Measurements from ENCODE around the gene LMX1A.

LMX1A gene

GRCh38 chr1:165228676-165229075 is 127.8 kb downstream of the LMX1A start:
- TF ChIP-seq, protein P1, sequence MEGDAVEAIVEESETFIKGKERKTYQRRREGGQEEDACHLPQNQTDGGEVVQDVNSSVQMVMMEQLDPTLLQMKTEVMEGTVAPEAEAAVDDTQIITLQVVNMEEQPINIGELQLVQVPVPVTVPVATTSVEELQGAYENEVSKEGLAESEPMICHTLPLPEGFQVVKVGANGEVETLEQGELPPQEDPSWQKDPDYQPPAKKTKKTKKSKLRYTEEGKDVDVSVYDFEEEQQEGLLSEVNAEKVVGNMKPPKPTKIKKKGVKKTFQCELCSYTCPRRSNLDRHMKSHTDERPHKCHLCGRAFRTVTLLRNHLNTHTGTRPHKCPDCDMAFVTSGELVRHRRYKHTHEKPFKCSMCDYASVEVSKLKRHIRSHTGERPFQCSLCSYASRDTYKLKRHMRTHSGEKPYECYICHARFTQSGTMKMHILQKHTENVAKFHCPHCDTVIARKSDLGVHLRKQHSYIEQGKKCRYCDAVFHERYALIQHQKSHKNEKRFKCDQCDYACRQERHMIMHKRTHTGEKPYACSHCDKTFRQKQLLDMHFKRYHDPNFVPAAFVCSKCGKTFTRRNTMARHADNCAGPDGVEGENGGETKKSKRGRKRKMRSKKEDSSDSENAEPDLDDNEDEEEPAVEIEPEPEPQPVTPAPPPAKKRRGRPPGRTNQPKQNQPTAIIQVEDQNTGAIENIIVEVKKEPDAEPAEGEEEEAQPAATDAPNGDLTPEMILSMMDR (IDR thresholded peaks at IDR 0.05; ENCODE audit: insufficient read depth, low read length, missing control alignments) = no peak
- ChIA-PET CTCF (no interaction called here), POLR2A (no interaction called here)
- no peak for DNase-seq (ENCODE audit: low read depth, low spot score)
- no peak overlapping the region for H3K4me3 ChIP-seq (ENCODE audit: low read depth, low read length)

GRCh38 chr1:165228111-165228655 is 128.3 kb downstream of the LMX1A start:
- DNase-seq (ENCODE audit: low read depth, low spot score) = no peak
- POLR2A ChIA-PET = no interaction called here
- CTCF ChIA-PET = no interaction called here
- no peak overlapping the region for H3K4me3 ChIP-seq (ENCODE audit: low read depth, low read length)
- TF ChIP-seq, protein P1 (IDR thresholded peaks at IDR 0.05; ENCODE audit: insufficient read depth, low read length, missing control alignments) = no peak

DNA sequence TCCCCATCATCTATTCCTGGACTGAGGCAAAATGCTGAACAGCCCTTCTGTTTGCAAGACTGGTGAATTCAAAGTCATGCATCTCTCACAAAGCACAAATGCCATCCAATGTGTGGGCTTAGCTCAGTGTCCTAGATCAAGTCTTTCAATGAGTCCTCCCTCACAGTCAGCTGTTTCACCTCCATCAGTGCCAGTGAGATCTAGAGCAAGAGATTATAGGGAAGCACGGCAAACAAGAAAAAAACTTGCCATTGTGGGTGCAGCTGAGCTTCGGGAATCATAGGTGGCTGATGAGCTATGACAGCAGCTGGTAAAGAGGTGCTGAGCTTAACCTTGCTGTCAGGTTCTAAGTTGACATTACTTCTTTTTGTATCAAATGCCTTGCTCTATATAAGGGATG is 130.2 kb downstream of the LMX1A start:
- DNase-seq (ENCODE audit: low read depth, low spot score) = no peak
- POLR2A ChIA-PET = no interaction called here

DNA sequence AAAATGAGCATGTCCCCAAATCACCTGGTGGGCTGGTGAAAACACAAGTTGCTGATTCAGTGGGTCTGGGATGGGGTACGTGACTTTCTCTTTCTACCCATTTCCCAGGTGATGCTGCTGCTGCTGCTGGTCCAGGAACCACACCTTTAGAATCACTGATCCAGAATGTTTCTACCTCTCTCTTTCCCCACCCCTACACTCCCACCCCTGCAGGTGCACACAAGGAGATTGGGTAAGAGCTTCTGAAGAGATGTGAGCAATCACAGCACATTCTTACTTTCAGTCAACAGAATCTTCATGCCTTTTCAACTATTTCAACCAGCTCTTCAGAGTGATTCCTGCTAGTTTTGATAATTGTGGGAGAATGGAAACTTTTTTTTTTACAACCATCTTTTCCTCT is 130.9 kb downstream of the LMX1A start:
- ChIA-PET POLR2A (no interaction called here), CTCF (no interaction called here)
- TF ChIP-seq, protein P1 (IDR thresholded peaks at IDR 0.05; ENCODE audit: insufficient read depth, low read length, missing control alignments) = no peak
- no peak for DNase-seq (ENCODE audit: low read depth, low spot score)
- H3K4me3 ChIP-seq (ENCODE audit: low read depth, low read length) = no peak overlapping the region

More for the DNA sequence above, 130.2 kb downstream of the LMX1A start:
- CTCF ChIA-PET = no interaction called here
- TF ChIP-seq, protein P1 (IDR thresholded peaks at IDR 0.05; ENCODE audit: insufficient read depth, low read length, missing control alignments) = no peak
- H3K4me3 ChIP-seq (ENCODE audit: low read depth, low read length) = no peak overlapping the region

DNA sequence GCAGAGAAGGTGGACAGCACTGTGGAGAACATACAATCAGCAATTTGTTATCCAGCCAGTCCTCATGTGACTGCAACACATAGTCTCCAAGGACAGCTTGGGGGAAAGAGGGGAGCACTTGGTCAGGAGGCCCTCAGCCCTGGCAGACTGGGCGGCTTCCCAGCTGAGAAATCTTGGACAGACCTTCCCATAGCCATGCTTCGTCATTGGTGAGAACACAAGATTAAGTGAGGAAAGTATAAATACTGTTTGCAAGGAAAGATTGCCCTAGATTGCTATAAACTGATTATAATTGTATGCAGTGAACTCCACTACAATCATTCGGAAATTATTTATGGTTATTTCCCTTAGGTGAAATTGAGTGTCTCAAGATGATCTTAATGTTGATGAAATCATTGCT is 131.5 kb downstream of the LMX1A start:
- H3K4me3 ChIP-seq (ENCODE audit: low read depth, low read length) = no peak overlapping the region
- TF ChIP-seq, protein P1 (IDR thresholded peaks at IDR 0.05; ENCODE audit: insufficient read depth, low read length, missing control alignments) = no peak
- no peak for DNase-seq (ENCODE audit: low read depth, low spot score)
- ChIA-PET CTCF (no interaction called here), POLR2A (no interaction called here)

GRCh38 chr1:165224504-165224903 is 132.0 kb downstream of the LMX1A start:
- POLR2A ChIA-PET = no interaction called here
- no peak overlapping the region for H3K4me3 ChIP-seq (ENCODE audit: low read depth, low read length)
- no peak for DNase-seq (ENCODE audit: low read depth, low spot score)
- CTCF ChIA-PET = no interaction called here
- TF ChIP-seq, protein P1 (IDR thresholded peaks at IDR 0.05; ENCODE audit: insufficient read depth, low read length, missing control alignments) = no peak
